H9 (cell line): ENCODE measurements around the gene ANXA1. TPM values are rescaled to one million over a fixed set of nuclear protein-coding genes. Genes with fewer than 3 reads are reported as not detected.

Source experiments
- DNase-seq: peaks from one replicate; pipeline ENCODE4 v3.0.0-alpha.2; 2017
- H2AFZ ChIP-seq: one replicate; pipeline ENCODE4 v1.6.1; 2013; ENCODE audit warnings: mild to moderate bottlenecking, low read length, control low read depth, moderate library complexity
- H2AK5ac ChIP-seq: 2 replicates; pipeline ENCODE4 v1.6.1; 2013; ENCODE audit warnings: low read length, control low read depth, mixed read lengths; ENCODE audit not compliant: insufficient read length
- H2BK120ac ChIP-seq: one replicate; pipeline ENCODE4 v1.6.1; 2013; ENCODE audit warnings: low read depth, mild to moderate bottlenecking, low read length, control low read depth, inconsistent platforms; ENCODE audit not compliant: poor library complexity, severe bottlenecking
- H2BK12ac ChIP-seq: 2 replicates; pipeline ENCODE4 v1.6.1; 2013; ENCODE audit warnings: low read length, control low read depth, mixed read lengths, low read depth; ENCODE audit not compliant: insufficient read length
- H2BK15ac ChIP-seq: 2 replicates; pipeline ENCODE4 v1.6.1; 2013; ENCODE audit warnings: low read depth, low read length, control low read depth
- H2BK20ac ChIP-seq: one replicate; pipeline ENCODE4 v1.6.1; 2013; ENCODE audit warnings: low read depth, mild to moderate bottlenecking, low read length, control low read depth, inconsistent platforms; ENCODE audit not compliant: poor library complexity, severe bottlenecking
- H2BK5ac ChIP-seq: 2 replicates; pipeline ENCODE4 v1.6.1; 2013; ENCODE audit warnings: low read length, control low read depth, mixed read lengths; ENCODE audit not compliant: insufficient read length
- H3K14ac ChIP-seq: 2 replicates; pipeline ENCODE4 v1.6.1; 2013; ENCODE audit warnings: low read length, control low read depth; ENCODE audit not compliant: insufficient read depth
- H3K18ac ChIP-seq: 2 replicates; pipeline ENCODE4 v1.6.1; 2013; ENCODE audit warnings: low read depth, mild to moderate bottlenecking, mixed read lengths, low read length, control low read depth; ENCODE audit not compliant: insufficient read length
- H3K23ac ChIP-seq: 2 replicates; pipeline ENCODE4 v1.6.1; 2013; ENCODE audit warnings: low read length, control low read depth, mixed read lengths, low read depth; ENCODE audit not compliant: insufficient read length
- H3K23me2 ChIP-seq: 2 replicates; pipeline ENCODE4 v1.6.1; 2013; ENCODE audit warnings: low read depth, mild to moderate bottlenecking, mixed read lengths, low read length, control low read depth; ENCODE audit not compliant: insufficient read length, poor library complexity, severe bottlenecking
- H3K27ac ChIP-seq: 2 replicates; pipeline ENCODE4 v1.5.1; 2013; ENCODE audit warnings: low read length, control low read depth, mixed read lengths, low read depth; ENCODE audit not compliant: insufficient read length
- H3K27me3 ChIP-seq: 2 replicates; pipeline ENCODE4 v1.6.1; 2013; ENCODE audit warnings: low read length, control low read depth, inconsistent platforms; ENCODE audit not compliant: insufficient read depth
- H3K4ac ChIP-seq: 2 replicates; pipeline ENCODE4 v1.6.1; 2013; ENCODE audit warnings: low read depth, mild to moderate bottlenecking, control low read depth, inconsistent platforms, low read length, moderate library complexity
- H3K4me1 ChIP-seq: 2 replicates; pipeline ENCODE4 v1.6.1; 2013; ENCODE audit warnings: low read length, control low read depth, inconsistent platforms; ENCODE audit not compliant: insufficient read depth
- H3K4me2 ChIP-seq: 2 replicates; pipeline ENCODE4 v1.6.1; 2013; ENCODE audit warnings: low read length, control low read depth, mixed read lengths; ENCODE audit not compliant: insufficient read length, insufficient read depth
- H3K56ac ChIP-seq: 2 replicates; pipeline ENCODE4 v1.6.1; 2013; ENCODE audit warnings: low read depth, mild to moderate bottlenecking, mixed read lengths, low read length, control low read depth; ENCODE audit not compliant: insufficient read length
- H3K79me1 ChIP-seq: 2 replicates; pipeline ENCODE4 v1.6.1; 2013; ENCODE audit warnings: low read depth, mild to moderate bottlenecking, moderate library complexity, low read length, control low read depth, inconsistent platforms; ENCODE audit not compliant: insufficient read depth, poor library complexity, severe bottlenecking
- H3K79me2 ChIP-seq: 2 replicates; pipeline ENCODE4 v1.6.1; 2013; ENCODE audit warnings: low read length, control low read depth, inconsistent platforms; ENCODE audit not compliant: insufficient read depth
- H3K9ac ChIP-seq: 2 replicates; pipeline ENCODE4 v1.6.1; 2013; ENCODE audit warnings: low read length, control low read depth, mixed read lengths; ENCODE audit not compliant: insufficient read length; ENCODE audit errors: extremely low read depth
- H3K9me3 ChIP-seq: one replicate; pipeline ENCODE4 v1.6.1; 2013; ENCODE audit warnings: low read depth, low read length, inconsistent platforms; ENCODE audit not compliant: control insufficient read depth
- H3T11ph ChIP-seq: one replicate; pipeline ENCODE4 v1.6.1; 2013; ENCODE audit warnings: mild to moderate bottlenecking, low read length, control low read depth, inconsistent platforms
- H4K20me1 ChIP-seq: one replicate; pipeline ENCODE4 v1.6.1; 2013; ENCODE audit not compliant: control insufficient read depth, insufficient read length, insufficient read depth
- H4K5ac ChIP-seq: 2 replicates; pipeline ENCODE4 v1.6.1; 2013; ENCODE audit warnings: low read depth, mild to moderate bottlenecking, mixed read lengths, low read length, control low read depth; ENCODE audit not compliant: insufficient read length
- H4K8ac ChIP-seq: replicated peaks from 2 replicates; pipeline ENCODE4 v1.6.1; 2013; ENCODE audit warnings: low read length, control low read depth, mixed read lengths, low read depth; ENCODE audit not compliant: insufficient read length
- H4K91ac ChIP-seq: 2 replicates; pipeline ENCODE4 v1.6.1; 2013; ENCODE audit warnings: low read depth, mild to moderate bottlenecking, moderate library complexity, mixed read lengths, low read length, control low read depth; ENCODE audit not compliant: insufficient read length
- H3K27ac Mint-ChIP-seq, 3 experiments: 2 replicates in 2 of 3; 3 replicates in 1 of 3; pipeline ENCODE4 v1.8.0; 2020 to 2021; ENCODE audit warnings: mixed read lengths in 3 of 3, mild to moderate bottlenecking in 1 of 3, moderate library complexity in 1 of 3
- H3K27me3 Mint-ChIP-seq: 2 replicates; pipeline ENCODE4 v1.8.0; 2021; ENCODE audit warnings: low read depth, mild to moderate bottlenecking, moderate library complexity, mixed read lengths
- H3K36me3 Mint-ChIP-seq, 3 experiments: 2 replicates in 2 of 3; 3 replicates in 1 of 3; pipeline ENCODE4 v1.8.0; 2020 to 2021; ENCODE audit warnings: low read depth in 3 of 3, mixed read lengths in 3 of 3; ENCODE audit not compliant: insufficient read depth in 1 of 3
- H3K4me1 Mint-ChIP-seq, 2 experiments: 2 replicates each; pipeline ENCODE4 v1.8.0; 2020; ENCODE audit warnings: mixed read lengths in 2 of 2
- H3K4me3 Mint-ChIP-seq, 2 experiments: 2 replicates in 1 of 2; 3 replicates in 1 of 2; pipeline ENCODE4 v1.8.0; 2020 to 2021; ENCODE audit warnings: mild to moderate bottlenecking in 2 of 2, mixed read lengths in 2 of 2, moderate library complexity in 1 of 2
- H3K9me3 Mint-ChIP-seq, 2 experiments: 2 replicates in 1 of 2; 3 replicates in 1 of 2; pipeline ENCODE4 v1.8.0; 2020; ENCODE audit warnings: mild to moderate bottlenecking in 2 of 2, mixed read lengths in 2 of 2, moderate library complexity in 1 of 2
- CTCF ChIP-seq: fragments of 200-600 bp; sonication (generic); conservative IDR thresholded peaks from 3 replicates; pipeline ENCODE4 v1.8.0; 2021; ENCODE audit warnings: antibody characterized with exemption, mild to moderate bottlenecking
- WGBS: extraction: QIAGEN DNeasy Blood & Tissue Kit; methylation state at CpG from one replicate; pipeline ENCODE4 v1.1.7; 2013; ENCODE audit warnings: missing lambda C conversion rate, low lambda C conversion rate, mixed read lengths; ENCODE audit not compliant: insufficient read length; ENCODE audit errors: extremely low coverage; 5-methylcytosine and 5-hydroxymethylcytosine counted together
- total RNA-seq: library from RNA; stranded (reverse); gene quantifications from 2 replicates; pipeline ENCODE4 v1.2.1, GENCODE V29; 2021

ANXA1 gene
- total RNA-seq, 1 experiment from 2014 or later: 3.5 TPM

GRCh38 chr9:73141282-73141681 lies 10.4 kb upstream of the ANXA1 start:
- Histone ChIP-seq H3K4me1 (no peaks in the 10 kb centered on the region), H2BK5ac (no peak overlapping the region), H3T11ph (no peak overlapping the region), H3K18ac (no peak overlapping the region), H3K27me3 (no peaks in the 10 kb centered on the region), H2AFZ (no peak overlapping the region), H3K4me2 (no peak overlapping the region), H3K79me1 (no peaks in the 10 kb centered on the region), H3K27ac (no peak overlapping the region), H4K5ac (no peak overlapping the region), H3K9me3 (no peaks in the 10 kb centered on the region), H4K91ac (no peak overlapping the region), H2BK15ac (no peak overlapping the region), H2BK120ac (no peak overlapping the region), H3K56ac (no peak overlapping the region), H3K9ac (no peak overlapping the region), H3K4ac (no peak overlapping the region), H3K23ac (no peak overlapping the region), H3K14ac (no peak overlapping the region), H2BK20ac (no peak overlapping the region), H2BK12ac (no peak overlapping the region), H2AK5ac (no peak overlapping the region), H3K79me2 (no peaks in the 10 kb centered on the region), H3K23me2 (no peaks in the 10 kb centered on the region), H4K20me1 (no peaks in the 10 kb centered on the region), H4K8ac (no peak overlapping the region)
- no CpG with 5 or more reads among the region's 1 CpG for WGBS
- DNase-seq: no peak
- H3K9me3 Mint-ChIP-seq: no peaks in the 10 kb centered on the region
- no peak overlapping the region for H3K27ac Mint-ChIP-seq
- H3K27me3 Mint-ChIP-seq: no peaks in the 10 kb centered on the region
- no peak overlapping the region for H3K4me3 Mint-ChIP-seq
- no peaks in the 10 kb centered on the region; a peak in 2 of 7 replicates for H3K36me3 Mint-ChIP-seq
- peaks cover 7 to 18% of the 10 kb centered on the region in 2 experiments for H3K4me1 Mint-ChIP-seq
- no peak for TF ChIP-seq CTCF
